Activated naive CD8-positive, alpha-beta T cell treated with anti-CD3 and anti-CD28 coated beads for 36 hours (primary cell): ENCODE results near the gene ZBTB48. TPM values are rescaled to one million over a fixed set of nuclear protein-coding genes. Genes with fewer than 3 reads are reported as not detected.
"Not testable (repeated sequence)": the region's sequence is repeated elsewhere in the genome, so short reads cannot be mapped to it uniquely, and the experiment has no call there.

Experiments
- DNase-seq: peaks from one replicate; pipeline ENCODE4 v3.0.0; 2021
- H3K27ac Mint-ChIP-seq: one replicate; pipeline ENCODE4 v1.8.0; 2022; ENCODE audit warnings: mild to moderate bottlenecking, moderate library complexity, mixed read lengths
- H3K27me3 Mint-ChIP-seq: one replicate; pipeline ENCODE4 v1.8.0; 2022; ENCODE audit warnings: mild to moderate bottlenecking, mixed read lengths
- H3K36me3 Mint-ChIP-seq: one replicate; pipeline ENCODE4 v1.8.0; 2021; ENCODE audit warnings: mild to moderate bottlenecking, mixed read lengths
- H3K4me1 Mint-ChIP-seq: one replicate; pipeline ENCODE4 v1.8.0; 2021; ENCODE audit warnings: mixed read lengths
- H3K4me3 Mint-ChIP-seq: one replicate; pipeline ENCODE4 v1.8.0; 2022; ENCODE audit warnings: mild to moderate bottlenecking, moderate library complexity, mixed read lengths
- H3K9me3 Mint-ChIP-seq: one replicate; pipeline ENCODE4 v1.8.0; 2022; ENCODE audit warnings: mixed read lengths
- total RNA-seq, 2 experiments: library from RNA; stranded (reverse); gene quantifications; one replicate each; pipeline ENCODE4 v1.2.3, GENCODE V29; 2021

Gene ZBTB48
- total RNA-seq, 2 experiments from 2014 or later: 22.1 to 26.4 TPM

DNA sequence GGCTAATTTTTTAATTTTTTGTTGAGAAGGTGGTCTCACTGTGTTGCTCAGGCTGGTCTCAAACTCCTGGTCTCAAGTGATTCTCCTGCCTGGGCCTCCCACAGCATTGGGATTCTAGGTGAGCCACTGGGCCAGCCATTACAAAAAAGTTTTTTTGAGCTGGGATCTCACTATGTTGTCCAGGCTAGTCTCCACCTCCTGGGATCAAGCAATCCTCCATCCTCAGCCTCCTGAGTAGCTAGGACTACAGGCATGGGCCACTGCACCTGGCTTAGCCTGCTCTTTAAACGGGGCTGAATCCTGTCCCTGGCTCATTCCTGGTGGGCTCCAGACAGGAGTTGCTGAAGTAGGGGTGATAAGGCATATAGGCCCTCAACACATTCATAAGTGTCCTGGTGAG lies 22.2 kb upstream of the ZBTB48 start:
- peaks cover 4% of the 10 kb centered on the region for H3K36me3 Mint-ChIP-seq
- no peak overlapping the region for H3K4me3 Mint-ChIP-seq
- peaks cover 11% of the 10 kb centered on the region for H3K4me1 Mint-ChIP-seq
- no peak overlapping the region for H3K27ac Mint-ChIP-seq
- no peak for DNase-seq
- H3K9me3 Mint-ChIP-seq: no peaks in the 10 kb centered on the region
- no peaks in the 10 kb centered on the region for H3K27me3 Mint-ChIP-seq

DNA sequence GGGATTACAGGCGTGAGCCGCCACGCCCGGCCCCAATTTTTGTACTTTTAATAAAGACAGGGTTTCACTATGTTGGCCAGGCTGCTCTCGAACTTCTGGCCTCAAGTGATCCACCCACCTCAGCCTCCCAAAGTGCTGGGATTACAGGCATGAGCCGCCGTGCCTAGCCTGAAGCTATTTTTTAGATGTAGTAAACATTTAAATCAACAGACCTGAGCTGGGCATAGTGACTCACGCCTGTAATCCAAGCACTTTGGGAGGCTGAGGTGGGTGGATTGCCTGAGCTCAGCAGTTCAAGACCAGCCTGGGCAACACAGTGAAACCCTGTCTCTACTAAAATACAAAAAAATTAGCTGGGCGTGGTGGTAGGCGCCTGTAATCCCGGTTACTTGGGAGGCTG lies 20.6 kb upstream of the ZBTB48 start:
- H3K27me3 Mint-ChIP-seq, H3K9me3 Mint-ChIP-seq, H3K4me3 Mint-ChIP-seq, DNase-seq, H3K27ac Mint-ChIP-seq, H3K4me1 Mint-ChIP-seq, H3K36me3 Mint-ChIP-seq: not testable (repeated sequence)

DNA sequence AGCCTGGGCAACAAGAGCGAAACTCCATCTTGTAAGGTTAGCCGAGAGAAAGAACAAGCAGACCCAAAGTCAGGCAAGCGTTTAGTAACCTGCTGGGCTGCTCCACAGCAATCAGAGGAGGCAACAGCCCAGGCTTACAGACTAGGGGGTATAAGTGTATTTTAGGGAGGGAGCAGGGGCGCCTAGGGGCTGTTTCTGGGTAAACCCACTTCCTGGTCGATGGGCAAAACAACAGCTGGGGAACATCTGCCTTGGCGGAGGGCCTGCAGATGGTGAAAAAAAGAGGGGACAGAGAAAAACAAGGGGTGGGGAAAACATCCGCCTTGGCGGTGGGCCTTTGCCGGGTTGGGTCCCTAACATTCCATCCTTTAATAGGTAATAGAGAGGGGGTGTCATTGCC lies 19.5 kb upstream of the ZBTB48 start:
- Mint-ChIP-seq H3K27me3 (no peaks in the 10 kb centered on the region), H3K4me3 (no peak overlapping the region), H3K9me3 (no peaks in the 10 kb centered on the region), H3K27ac (no peak overlapping the region), H3K36me3 (no peaks in the 10 kb centered on the region), H3K4me1 (no peaks in the 10 kb centered on the region)
- DNase-seq: no peak

DNA sequence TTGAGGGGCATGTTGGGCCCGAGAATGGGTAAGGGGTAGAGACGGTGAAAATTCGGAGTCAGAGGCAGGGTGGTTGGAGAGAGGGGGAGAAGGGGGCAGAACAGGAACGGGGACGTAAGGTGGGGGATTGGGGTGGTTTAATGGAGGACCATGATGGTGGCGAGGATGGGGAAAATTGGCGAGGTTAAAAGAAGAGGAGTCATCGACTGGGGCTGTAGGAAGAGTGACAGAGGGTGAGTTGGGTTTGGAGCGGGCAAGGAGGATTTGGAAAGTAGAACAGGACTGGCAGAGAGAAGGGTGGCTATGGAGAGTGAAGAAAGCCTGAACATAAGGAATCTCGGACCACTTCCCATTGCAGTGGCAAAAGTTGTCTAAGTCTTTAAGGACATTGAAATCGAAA lies 10.8 kb upstream of the ZBTB48 start:
- no peak overlapping the region for H3K4me3 Mint-ChIP-seq
- H3K9me3 Mint-ChIP-seq: no peaks in the 10 kb centered on the region
- H3K27me3 Mint-ChIP-seq: peaks cover 3% of the 10 kb centered on the region
- no peak for DNase-seq
- peaks cover 2% of the 10 kb centered on the region for H3K4me1 Mint-ChIP-seq
- H3K36me3 Mint-ChIP-seq: no peaks in the 10 kb centered on the region
- H3K27ac Mint-ChIP-seq: no peak overlapping the region

DNA sequence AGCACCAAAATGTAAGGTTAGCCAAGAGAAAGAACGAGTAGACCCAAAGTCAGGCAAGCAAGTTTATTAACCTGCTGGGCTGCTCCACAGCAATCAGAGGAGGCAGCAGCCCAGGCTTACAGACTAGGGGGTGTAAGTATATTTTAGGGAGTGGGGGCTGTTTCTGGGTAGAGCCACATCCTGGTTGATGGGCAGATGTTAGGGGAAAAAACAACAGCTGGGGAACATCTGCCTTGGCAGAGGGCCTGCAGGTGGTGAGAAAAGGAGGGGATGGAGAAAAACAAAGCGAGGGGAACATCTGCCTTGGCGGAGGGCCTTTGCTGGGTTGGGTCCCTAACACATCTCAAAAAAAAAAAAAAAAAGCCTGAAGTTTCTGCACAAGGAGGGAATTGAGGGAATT lies 9.7 kb upstream of the ZBTB48 start:
- peaks cover 3% of the 10 kb centered on the region for H3K27me3 Mint-ChIP-seq
- no peaks in the 10 kb centered on the region for H3K36me3 Mint-ChIP-seq
- H3K4me1 Mint-ChIP-seq: peaks cover 2% of the 10 kb centered on the region
- DNase-seq: no peak
- H3K9me3 Mint-ChIP-seq: no peaks in the 10 kb centered on the region
- no peak overlapping the region for H3K27ac Mint-ChIP-seq
- no peak overlapping the region for H3K4me3 Mint-ChIP-seq

DNA sequence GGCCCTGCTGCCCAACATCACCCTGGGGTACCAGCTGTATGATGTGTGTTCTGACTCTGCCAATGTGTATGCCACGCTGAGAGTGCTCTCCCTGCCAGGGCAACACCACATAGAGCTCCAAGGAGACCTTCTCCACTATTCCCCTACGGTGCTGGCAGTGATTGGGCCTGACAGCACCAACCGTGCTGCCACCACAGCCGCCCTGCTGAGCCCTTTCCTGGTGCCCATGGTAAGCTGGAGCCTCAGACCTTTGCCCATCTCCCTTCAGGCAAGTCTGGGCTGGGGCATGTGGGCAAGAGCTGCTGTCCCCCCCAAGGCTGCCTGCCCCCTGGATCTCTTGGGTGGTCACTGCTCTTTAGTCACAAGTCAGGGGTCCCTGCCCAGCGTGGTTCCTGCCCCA lies 8.8 kb upstream of the ZBTB48 start:
- H3K27me3 Mint-ChIP-seq: peaks cover 3% of the 10 kb centered on the region
- H3K27ac Mint-ChIP-seq: no peak overlapping the region
- no peak for DNase-seq
- no peaks in the 10 kb centered on the region for H3K9me3 Mint-ChIP-seq
- peaks cover 2% of the 10 kb centered on the region for H3K4me1 Mint-ChIP-seq
- no peaks in the 10 kb centered on the region for H3K36me3 Mint-ChIP-seq
- H3K4me3 Mint-ChIP-seq: no peak overlapping the region

DNA sequence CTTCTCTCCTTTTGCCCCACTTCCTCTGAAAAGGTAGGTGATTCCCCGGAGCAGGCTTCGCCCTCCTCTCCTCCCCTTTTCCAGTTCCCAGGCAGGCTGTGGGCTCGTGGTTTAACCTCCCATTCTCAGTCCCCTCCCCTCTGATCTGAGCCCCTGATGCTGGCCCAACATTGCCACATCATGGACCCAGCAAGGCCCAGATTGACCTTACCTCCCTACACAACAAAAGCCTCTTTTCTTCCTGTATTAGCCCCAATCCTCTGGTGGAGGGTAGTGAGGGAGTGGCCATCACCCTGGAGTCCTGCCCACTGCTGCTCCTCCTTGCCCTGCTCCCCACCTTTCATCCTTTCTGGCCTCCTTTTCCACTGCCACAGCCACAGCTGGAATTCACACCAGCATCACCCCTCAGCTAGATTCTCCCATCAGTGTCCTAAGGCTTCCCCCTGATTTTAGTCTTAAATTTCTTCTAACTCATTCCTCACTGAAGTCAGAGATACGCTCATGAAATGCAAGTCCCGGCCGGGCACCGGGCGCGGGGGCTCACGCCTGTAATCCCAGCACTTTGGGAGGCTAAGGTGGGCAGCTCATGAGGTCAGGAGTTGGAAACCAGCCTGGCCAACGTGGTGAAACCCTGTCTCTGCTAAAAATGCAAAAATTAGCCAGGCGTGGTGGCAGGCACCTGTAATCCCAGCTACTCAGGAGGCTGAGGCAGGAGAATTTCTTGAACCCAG lies 7.0 kb upstream of the ZBTB48 start:
- no peaks in the 10 kb centered on the region for H3K36me3 Mint-ChIP-seq
- no peak overlapping the region for H3K27ac Mint-ChIP-seq
- H3K27me3 Mint-ChIP-seq: peaks cover 3% of the 10 kb centered on the region
- H3K4me3 Mint-ChIP-seq: no peak overlapping the region
- DNase-seq: no peak
- H3K4me1 Mint-ChIP-seq: peaks cover 2% of the 10 kb centered on the region
- H3K9me3 Mint-ChIP-seq: no peaks in the 10 kb centered on the region

DNA sequence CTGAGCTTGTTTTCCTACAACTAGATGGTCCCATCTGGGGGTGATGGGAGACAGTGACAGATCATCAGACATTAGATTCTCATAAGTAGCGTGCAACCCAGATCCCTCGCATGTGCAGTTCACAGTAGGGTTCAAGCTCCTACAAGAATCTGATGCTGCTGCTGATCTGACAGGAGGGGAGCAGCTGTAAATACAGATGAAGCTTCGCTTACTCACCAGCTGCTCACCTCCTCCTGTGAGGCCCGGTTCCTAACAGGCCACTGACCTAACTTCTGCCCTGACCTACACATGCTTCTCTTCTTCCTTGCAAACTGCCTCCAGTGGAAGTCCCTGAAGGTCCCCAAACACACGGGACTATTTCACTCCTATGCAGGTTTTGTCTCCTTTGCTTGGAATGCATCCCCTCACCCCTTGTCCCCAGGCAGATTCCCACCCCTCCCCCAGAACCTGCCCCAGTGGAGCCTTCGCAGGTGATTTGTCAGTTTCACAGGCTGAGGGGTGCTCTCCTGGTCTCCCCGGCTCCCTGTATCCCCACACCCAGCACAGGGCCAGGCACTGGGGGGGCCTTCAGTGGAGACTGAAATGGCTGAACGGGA lies 5.7 kb upstream of the ZBTB48 start:
- H3K27ac Mint-ChIP-seq: no peak overlapping the region
- no peaks in the 10 kb centered on the region for H3K36me3 Mint-ChIP-seq
- no peak overlapping the region for H3K4me3 Mint-ChIP-seq
- H3K9me3 Mint-ChIP-seq: no peaks in the 10 kb centered on the region
- peaks cover 3% of the 10 kb centered on the region for H3K27me3 Mint-ChIP-seq
- no peak for DNase-seq
- H3K4me1 Mint-ChIP-seq: peaks cover 4% of the 10 kb centered on the region

DNA sequence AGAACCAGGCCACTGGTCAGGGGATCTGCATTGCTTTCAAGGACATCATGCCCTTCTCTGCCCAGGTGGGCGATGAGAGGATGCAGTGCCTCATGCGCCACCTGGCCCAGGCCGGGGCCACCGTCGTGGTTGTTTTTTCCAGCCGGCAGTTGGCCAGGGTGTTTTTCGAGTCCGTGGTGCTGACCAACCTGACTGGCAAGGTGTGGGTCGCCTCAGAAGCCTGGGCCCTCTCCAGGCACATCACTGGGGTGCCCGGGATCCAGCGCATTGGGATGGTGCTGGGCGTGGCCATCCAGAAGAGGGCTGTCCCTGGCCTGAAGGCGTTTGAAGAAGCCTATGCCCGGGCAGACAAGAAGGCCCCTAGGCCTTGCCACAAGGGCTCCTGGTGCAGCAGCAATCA lies 5.0 kb upstream of the ZBTB48 start:
- DNase-seq: no peak
- Mint-ChIP-seq H3K36me3 (no peaks in the 10 kb centered on the region), H3K4me1 (peaks cover 9% of the 10 kb centered on the region), H3K4me3 (no peak overlapping the region), H3K9me3 (no peaks in the 10 kb centered on the region), H3K27me3 (peaks cover 3% of the 10 kb centered on the region), H3K27ac (no peak overlapping the region)

DNA sequence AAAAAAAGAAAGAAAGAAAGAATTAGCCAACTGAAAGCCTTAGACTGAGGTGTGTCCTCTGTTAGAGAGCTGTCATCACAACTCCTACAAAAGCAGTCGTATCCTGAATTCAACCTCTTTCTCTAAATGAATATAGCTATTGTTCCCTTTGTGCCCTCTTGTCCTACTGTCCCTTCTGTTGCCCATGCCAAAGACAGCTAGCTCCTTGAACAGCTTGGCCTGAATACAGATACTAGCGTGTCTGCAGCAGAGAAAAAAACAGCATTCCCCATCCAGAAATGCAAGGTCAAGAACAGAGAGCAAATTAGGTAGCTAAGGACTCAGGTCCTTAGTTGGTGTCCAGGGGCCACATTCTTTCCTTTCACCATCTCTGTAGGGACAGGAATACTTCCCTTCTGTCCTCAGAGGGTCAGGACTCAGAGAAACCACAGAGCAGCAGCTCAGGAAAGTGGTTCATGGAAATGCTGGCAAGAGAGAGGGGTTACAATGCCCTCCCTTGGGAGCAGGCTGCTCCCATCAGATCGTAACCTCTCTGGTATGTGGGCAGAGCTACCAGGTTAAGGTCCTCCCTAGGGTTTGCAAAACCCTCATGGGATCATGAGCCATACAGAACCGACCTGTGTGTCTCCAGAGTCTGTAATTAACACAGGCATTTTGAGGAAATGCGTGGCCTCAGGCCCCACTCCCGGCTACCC lies 1.8 kb upstream of the ZBTB48 start:
- Mint-ChIP-seq H3K27ac (no peak overlapping the region), H3K27me3 (no peaks in the 10 kb centered on the region), H3K36me3 (peaks cover 4% of the 10 kb centered on the region), H3K9me3 (no peaks in the 10 kb centered on the region), H3K4me3 (no peak overlapping the region), H3K4me1 (peaks cover 24% of the 10 kb centered on the region)
- no peak for DNase-seq

DNA sequence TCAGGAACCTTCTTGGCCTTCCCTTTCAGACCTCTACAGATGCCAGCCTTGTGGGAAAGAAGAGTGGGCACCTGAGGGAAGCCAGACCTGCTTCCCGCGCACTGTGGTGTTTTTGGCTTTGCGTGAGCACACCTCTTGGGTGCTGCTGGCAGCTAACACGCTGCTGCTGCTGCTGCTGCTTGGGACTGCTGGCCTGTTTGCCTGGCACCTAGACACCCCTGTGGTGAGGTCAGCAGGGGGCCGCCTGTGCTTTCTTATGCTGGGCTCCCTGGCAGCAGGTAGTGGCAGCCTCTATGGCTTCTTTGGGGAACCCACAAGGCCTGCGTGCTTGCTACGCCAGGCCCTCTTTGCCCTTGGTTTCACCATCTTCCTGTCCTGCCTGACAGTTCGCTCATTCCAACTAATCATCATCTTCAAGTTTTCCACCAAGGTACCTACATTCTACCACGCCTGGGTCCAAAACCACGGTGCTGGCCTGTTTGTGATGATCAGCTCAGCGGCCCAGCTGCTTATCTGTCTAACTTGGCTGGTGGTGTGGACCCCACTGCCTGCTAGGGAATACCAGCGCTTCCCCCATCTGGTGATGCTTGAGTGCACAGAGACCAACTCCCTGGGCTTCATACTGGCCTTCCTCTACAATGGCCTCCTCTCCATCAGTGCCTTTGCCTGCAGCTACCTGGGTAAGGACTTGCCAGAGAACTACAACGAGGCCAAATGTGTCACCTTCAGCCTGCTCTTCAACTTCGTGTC lies 995 bp upstream of the ZBTB48 start:
- H3K36me3 Mint-ChIP-seq: peaks cover 4% of the 10 kb centered on the region
- no peaks in the 10 kb centered on the region for H3K9me3 Mint-ChIP-seq
- no peak for DNase-seq
- H3K27ac Mint-ChIP-seq: peak overlapping the region; percentile 93
- peak overlapping the region; percentile 95 for H3K4me3 Mint-ChIP-seq
- H3K27me3 Mint-ChIP-seq: no peaks in the 10 kb centered on the region
- peaks cover 24% of the 10 kb centered on the region for H3K4me1 Mint-ChIP-seq

DNA sequence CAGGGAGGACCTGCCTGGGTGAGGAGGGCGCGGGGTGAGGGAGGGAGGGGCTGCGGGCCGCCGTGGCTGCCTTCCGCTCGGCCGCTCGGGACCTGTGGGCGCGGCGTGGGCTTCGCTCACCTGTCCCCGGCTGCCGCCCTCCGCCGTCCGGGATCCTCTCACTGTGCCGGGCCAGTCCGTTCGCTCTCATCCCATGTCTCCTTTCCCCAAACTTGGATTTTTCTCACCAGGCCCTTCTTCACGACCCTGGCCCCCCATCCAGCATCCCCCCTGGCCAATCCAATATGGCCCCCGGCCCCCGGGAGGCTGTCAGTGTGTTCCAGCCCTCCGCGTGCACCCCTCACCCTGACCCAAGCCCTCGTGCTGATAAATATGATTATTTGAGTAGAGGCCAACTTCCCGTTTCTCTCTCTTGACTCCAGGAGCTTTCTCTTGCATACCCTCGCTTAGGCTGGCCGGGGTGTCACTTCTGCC lies 362 bp downstream of the ZBTB48 start:
- H3K27ac Mint-ChIP-seq: peak overlapping the region; percentile 93
- peaks cover 4% of the 10 kb centered on the region for H3K36me3 Mint-ChIP-seq
- no peaks in the 10 kb centered on the region for H3K27me3 Mint-ChIP-seq
- no peaks in the 10 kb centered on the region for H3K9me3 Mint-ChIP-seq
- peaks cover 31% of the 10 kb centered on the region for H3K4me1 Mint-ChIP-seq
- peak overlapping the region; percentile 95 for H3K4me3 Mint-ChIP-seq
- no peak for DNase-seq

DNA sequence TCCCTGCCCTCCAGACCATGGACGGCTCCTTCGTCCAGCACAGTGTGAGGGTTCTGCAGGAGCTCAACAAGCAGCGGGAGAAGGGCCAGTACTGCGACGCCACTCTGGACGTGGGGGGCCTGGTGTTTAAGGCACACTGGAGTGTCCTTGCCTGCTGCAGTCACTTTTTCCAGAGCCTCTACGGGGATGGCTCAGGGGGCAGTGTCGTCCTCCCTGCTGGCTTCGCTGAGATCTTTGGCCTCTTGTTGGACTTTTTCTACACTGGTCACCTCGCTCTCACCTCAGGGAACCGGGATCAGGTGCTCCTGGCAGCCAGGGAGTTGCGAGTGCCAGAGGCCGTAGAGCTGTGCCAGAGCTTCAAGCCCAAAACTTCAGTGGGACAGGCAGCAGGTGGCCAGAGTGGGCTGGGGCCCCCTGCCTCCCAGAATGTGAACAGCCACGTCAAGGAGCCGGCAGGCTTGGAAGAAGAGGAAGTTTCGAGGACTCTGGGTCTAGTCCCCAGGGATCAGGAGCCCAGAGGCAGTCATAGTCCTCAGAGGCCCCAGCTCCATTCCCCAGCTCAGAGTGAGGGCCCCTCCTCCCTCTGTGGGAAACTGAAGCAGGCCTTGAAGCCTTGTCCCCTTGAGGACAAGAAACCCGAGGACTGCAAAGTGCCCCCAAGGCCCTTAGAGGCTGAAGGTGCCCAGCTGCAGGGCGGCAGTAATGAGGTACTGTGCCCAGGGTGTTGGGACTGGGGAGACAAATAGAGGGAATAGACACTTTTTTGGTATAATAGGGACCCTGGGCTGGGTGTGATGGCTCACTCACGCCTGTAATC lies 1.0 kb downstream of the ZBTB48 start:
- no peaks in the 10 kb centered on the region for H3K9me3 Mint-ChIP-seq
- H3K36me3 Mint-ChIP-seq: peaks cover 4% of the 10 kb centered on the region
- peak overlapping the region; percentile 95 for H3K4me3 Mint-ChIP-seq
- no peaks in the 10 kb centered on the region for H3K27me3 Mint-ChIP-seq
- no peak for DNase-seq
- H3K4me1 Mint-ChIP-seq: peaks cover 31% of the 10 kb centered on the region
- peak overlapping the region; percentile 89 for H3K27ac Mint-ChIP-seq

DNA sequence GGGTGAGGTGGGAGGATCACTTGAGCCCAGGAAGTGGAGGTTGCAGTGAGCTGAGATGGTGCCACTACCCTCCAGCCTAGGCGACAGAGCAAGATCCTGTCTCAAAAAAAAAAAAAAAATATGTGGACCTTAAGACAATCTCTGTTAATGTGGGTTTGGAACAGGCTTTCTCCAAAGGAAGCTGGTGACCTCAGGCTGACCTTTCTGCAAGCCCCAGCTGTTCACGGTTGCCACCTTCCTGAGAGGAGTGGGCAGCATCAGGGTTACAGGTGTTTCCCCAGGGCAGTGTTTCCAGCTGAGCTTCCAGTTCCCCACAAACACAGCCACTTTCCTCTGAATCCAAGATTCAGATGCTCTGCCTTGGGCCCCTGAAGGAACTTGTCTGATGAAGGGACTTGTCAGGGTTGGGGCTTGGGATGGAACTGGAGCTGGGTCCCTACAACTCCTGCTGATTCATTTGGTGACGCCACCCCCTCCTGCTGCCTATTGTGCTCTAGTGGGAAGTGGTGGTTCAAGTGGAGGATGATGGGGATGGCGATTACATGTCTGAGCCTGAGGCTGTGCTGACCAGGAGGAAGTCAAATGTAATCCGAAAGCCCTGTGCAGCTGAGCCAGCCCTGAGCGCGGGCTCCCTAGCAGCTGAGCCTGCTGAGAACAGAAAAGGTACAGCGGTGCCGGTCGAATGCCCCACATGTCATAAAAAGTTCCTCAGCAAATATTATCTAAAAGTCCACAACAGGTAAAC lies 1.9 kb downstream of the ZBTB48 start:
- H3K4me3 Mint-ChIP-seq: peak overlapping the region; percentile 95
- DNase-seq: no peak
- H3K36me3 Mint-ChIP-seq: peaks cover 4% of the 10 kb centered on the region
- no peaks in the 10 kb centered on the region for H3K9me3 Mint-ChIP-seq
- H3K27ac Mint-ChIP-seq: peak overlapping the region; percentile 38
- peaks cover 34% of the 10 kb centered on the region for H3K4me1 Mint-ChIP-seq
- H3K27me3 Mint-ChIP-seq: no peaks in the 10 kb centered on the region
